Left ventricle myocardium superior (tissue), 1 donor: ENCODE results near the gene KCNK6. TPM values are rescaled to one million over a fixed set of nuclear protein-coding genes. Genes with fewer than 3 reads are reported as not detected.
A peak's percentile ranks its signal among the peaks of the same experiment; 100 is the strongest.

Experiments used
- ATAC-seq: fragments of 200-7000 bp; cut with Tn5 transposase; one replicate; pipeline ENCODE4 v1.9.1; 2020; ENCODE audit warnings: mild to moderate bottlenecking, moderate library complexity
- DNase-seq: peaks from one replicate; pipeline ENCODE4 v3.0.0-alpha.2; 2020
- intact Hi-C: fragments of 100-400 bp; cut with micrococcal nuclease; formaldehyde crosslinking; loops from one replicate; pipeline ENCODE4 v1.11.0; 2022
- long read RNA-seq: library from polyadenylated mRNA; unstranded; transcript quantifications from one replicate; pipeline ENCODE4 v2.0.0, GENCODE V29; 2021
- total RNA-seq: library from RNA; stranded (reverse); fragmentation: NEBNext Ultra II Directional; extraction: Animal tissue kit (Norgen Biotek cat#: 25700); gene quantifications from one replicate; pipeline ENCODE4 v1.2.1, GENCODE V29; 2021
- donor health status: DM: no; HTN: yes; CAD: no; lungs with severe emphysema.

Gene KCNK6
- 5.5 TPM for total RNA-seq
- long read RNA-seq, full-length matches to known transcripts = 8 of 14 reads
- long read RNA-seq, partial matches to known transcripts = 4 of 14 reads
- long read RNA-seq, other reads (novel, unspliced or antisense) = 2 of 14 reads

GRCh38 chr19:38319421-38320258 is at the start of gene KCNK6:
Gene KCNK6 (plus strand): TSS chr19:38319845. CDS start chr19:38319951, 106 bp downstream.
- DNase-seq = peak; percentile 73
- intact Hi-C loops = no loop called here
- peak; percentile 7 for ATAC-seq

GRCh38 chr19:38270587-38271167 is 49.0 kb upstream of the KCNK6 start:
- ATAC-seq (no peak), DNase-seq (no peak)
- intact Hi-C loops = no loop called here

- no peak for ATAC-seq
- intact Hi-C loops = no loop called here
- DNase-seq = no peak
Measured at GRCh38 chr19:38273499-38273898, 46.1 kb upstream of the KCNK6 start.

GRCh38 chr19:38274739-38275138 is 44.9 kb upstream of the KCNK6 start:
- DNase-seq (no peak), ATAC-seq (peak; percentile 44)
- intact Hi-C loops = no loop called here

GRCh38 chr19:38276942-38277517 is 42.6 kb upstream of the KCNK6 start:
- intact Hi-C loops = no loop called here
- ATAC-seq = no peak
- no peak for DNase-seq

GRCh38 chr19:38277549-38277948 is 42.1 kb upstream of the KCNK6 start:
- intact Hi-C loops = no loop called here
- DNase-seq = no peak
- no peak for ATAC-seq

GRCh38 chr19:38277969-38278680 is 41.5 kb upstream of the KCNK6 start:
- intact Hi-C loops = no loop called here
- ATAC-seq (peak; percentile 89), DNase-seq (peak; percentile 76)

GRCh38 chr19:38278751-38279150 is 40.9 kb upstream of the KCNK6 start:
- intact Hi-C loops = no loop called here
- no peak for ATAC-seq
- no peak for DNase-seq

GRCh38 chr19:38280030-38280921 is 39.4 kb upstream of the KCNK6 start:
- ATAC-seq (no peak), DNase-seq (no peak)
- intact Hi-C loops = no loop called here

GRCh38 chr19:38281811-38282566 is 37.7 kb upstream of the KCNK6 start:
- intact Hi-C loops = no loop called here
- DNase-seq (no peak), ATAC-seq (peak; percentile 24)

- DNase-seq = no peak
- no peak for ATAC-seq
- intact Hi-C loops = no loop called here
Measured at GRCh38 chr19:38283271-38283670, 36.4 kb upstream of the KCNK6 start.

GRCh38 chr19:38284422-38284821 is 35.2 kb upstream of the KCNK6 start:
- no peak for DNase-seq
- ATAC-seq = peak; percentile 30
- intact Hi-C loops = no loop called here

GRCh38 chr19:38285567-38285966 is 34.1 kb upstream of the KCNK6 start:
- ATAC-seq (no peak), DNase-seq (no peak)
- intact Hi-C loops = no loop called here

GRCh38 chr19:38287604-38288003 is 32.0 kb upstream of the KCNK6 start:
- DNase-seq (no peak), ATAC-seq (peak; percentile 30)
- intact Hi-C loops = no loop called here

- no peak for ATAC-seq
- DNase-seq = no peak
- intact Hi-C loops = no loop called here
Measured at GRCh38 chr19:38288123-38288855, 31.4 kb upstream of the KCNK6 start.

GRCh38 chr19:38289955-38290354 is 29.7 kb upstream of the KCNK6 start:
- DNase-seq = no peak
- ATAC-seq = no peak
- intact Hi-C loops = no loop called here

GRCh38 chr19:38290631-38291147 is 29.0 kb upstream of the KCNK6 start:
- ATAC-seq = no peak
- intact Hi-C loops = no loop called here
- DNase-seq = no peak
